Liver (tissue), 9 donors: ENCODE data around the gene GOPC. TPM values are rescaled to one million over a fixed set of nuclear protein-coding genes. Genes with fewer than 3 reads are reported as not detected.

ENCODE experiments used
- DNase-seq: peaks from one replicate; pipeline ENCODE4 v3.0.0-alpha.2; 2017; ENCODE audit warnings: low spot score
- H3K27ac ChIP-seq, 2 donors: one replicate each; pipeline ENCODE4 v1.7.0; 2013; ENCODE audit warnings: inconsistent platforms in 2 of 2, low read length in 2 of 2, control low read depth in 1 of 2, low read depth in 1 of 2, mild to moderate bottlenecking in 1 of 2
- H3K27me3 ChIP-seq, 4 donors: one replicate each; pipeline versions ENCODE4 v1.6.1 to v1.7.0; 2013; ENCODE audit warnings: low read length in 3 of 4, inconsistent platforms in 1 of 4, mild to moderate bottlenecking in 1 of 4, moderate library complexity in 1 of 4; ENCODE audit not compliant: control insufficient read depth in 4 of 4, insufficient read depth in 4 of 4
- H3K36me3 ChIP-seq, 4 donors: one replicate each; pipeline versions ENCODE4 v1.6.1 to v1.7.0; 2013; ENCODE audit warnings: low read length in 3 of 4, mild to moderate bottlenecking in 3 of 4, low read depth in 1 of 4, moderate library complexity in 1 of 4; ENCODE audit not compliant: control insufficient read depth in 4 of 4, insufficient read depth in 3 of 4
- H3K4me1 ChIP-seq, 4 donors: one replicate each; pipeline versions ENCODE4 v1.6.1 to v1.7.0; 2013; ENCODE audit warnings: low read length in 3 of 4, mild to moderate bottlenecking in 3 of 4, moderate library complexity in 1 of 4; ENCODE audit not compliant: control insufficient read depth in 4 of 4, insufficient read depth in 4 of 4
- H3K4me3 ChIP-seq, 3 donors: one replicate each; pipeline versions ENCODE4 v1.6.1 to v1.7.0; 2013; ENCODE audit warnings: low read length in 3 of 3, control low read depth in 1 of 3, low read depth in 1 of 3, mild to moderate bottlenecking in 1 of 3
- H3K9ac ChIP-seq, 2 donors: one replicate each; pipeline ENCODE4 v1.7.0; 2013; ENCODE audit warnings: low read length in 2 of 2, mild to moderate bottlenecking in 2 of 2, moderate library complexity in 2 of 2, control low read depth in 1 of 2, low read depth in 1 of 2
- H3K9me3 ChIP-seq, 4 donors: one replicate each; pipeline versions ENCODE4 v1.6.1 to v1.7.0; 2013; ENCODE audit warnings: low read length in 3 of 4; ENCODE audit not compliant: control insufficient read depth in 4 of 4
- ATF3 ChIP-seq: IDR thresholded peaks from 2 replicates; pipeline ENCODE4 v1.6.1; 2016; ENCODE audit warnings: antibody characterized with exemption
- CTCF ChIP-seq: fragments of 150-350 bp; IDR thresholded peaks from 2 replicates; pipeline ENCODE4 v1.5.1; 2017; ENCODE audit warnings: improper control_type of control experiment, low read depth, low read length; ENCODE audit not compliant: missing input control
- EGR1 ChIP-seq, 2 donors: IDR thresholded peaks; 2 replicates each; pipeline ENCODE4 v1.6.1; 2016 to 2018; ENCODE audit warnings: antibody characterized with exemption in 2 of 2, low read depth in 2 of 2
- FOXA1 ChIP-seq: IDR thresholded peaks from 2 replicates; pipeline ENCODE4 v1.6.1; 2016; ENCODE audit warnings: antibody characterized with exemption
- FOXA2 ChIP-seq: IDR thresholded peaks from 2 replicates; pipeline ENCODE4 v1.6.1; 2016; ENCODE audit warnings: antibody characterized with exemption
- GABPA ChIP-seq, 2 donors: IDR thresholded peaks in 1 of 2; conservative IDR thresholded peaks in 1 of 2; 2 replicates each; pipeline ENCODE4 v1.6.1; 2016; ENCODE audit warnings: antibody characterized with exemption in 2 of 2, mild to moderate bottlenecking in 1 of 2, moderate library complexity in 1 of 2
- HNF4G ChIP-seq: IDR thresholded peaks from 2 replicates; pipeline ENCODE4 v1.6.1; 2016; ENCODE audit warnings: antibody characterized with exemption
- JUND ChIP-seq, 2 donors: IDR thresholded peaks; 2 replicates each; pipeline ENCODE4 v1.6.1; 2016; ENCODE audit warnings: antibody characterized with exemption in 2 of 2
- MAX ChIP-seq: IDR thresholded peaks from 2 replicates; pipeline ENCODE4 v1.6.1; 2016; ENCODE audit warnings: antibody characterized with exemption
- NR2F2 ChIP-seq: IDR thresholded peaks from 2 replicates; pipeline ENCODE4 v1.6.1; 2016; ENCODE audit warnings: antibody characterized with exemption
- RAD21 ChIP-seq, 2 donors: IDR thresholded peaks; 2 replicates each; pipeline ENCODE4 v1.6.1; 2016; ENCODE audit warnings: antibody characterized with exemption in 2 of 2, mild to moderate bottlenecking in 2 of 2
- RXRA ChIP-seq, 2 donors: IDR thresholded peaks; 2 replicates each; pipeline ENCODE4 v1.6.1; 2017 to 2018; ENCODE audit warnings: antibody characterized with exemption in 2 of 2, mild to moderate bottlenecking in 1 of 2
- SP1 ChIP-seq: IDR thresholded peaks from 2 replicates; pipeline ENCODE4 v1.6.1; 2018; ENCODE audit warnings: antibody characterized with exemption, mild to moderate bottlenecking
- TAF1 ChIP-seq: conservative IDR thresholded peaks from 2 replicates; pipeline ENCODE4 v1.6.1; 2016; ENCODE audit warnings: antibody characterized with exemption, mild to moderate bottlenecking
- YY1 ChIP-seq: IDR thresholded peaks from 2 replicates; pipeline ENCODE4 v1.6.1; 2016; ENCODE audit warnings: antibody characterized with exemption, mild to moderate bottlenecking
- ZBTB33 ChIP-seq: IDR thresholded peaks from 2 replicates; pipeline ENCODE4 v1.6.1; 2016; ENCODE audit warnings: antibody characterized with exemption
- WGBS: extraction: QIAGEN DNeasy Blood & Tissue Kit; methylation state at CpG from one replicate; pipeline ENCODE4 v1.1.7; 2013; 5-methylcytosine and 5-hydroxymethylcytosine counted together
- polyA plus RNA-seq, 2 donors: library from polyadenylated mRNA; stranded (reverse) in 1 of 2; unstranded in 1 of 2; fragments of 200-250 nt in 1 of 2; fragments of >200 nt in 1 of 2; fragmentation: Nextera tagmentation in 1 of 2; extraction: Ambion mirVana in 1 of 2; gene quantifications; one replicate each; pipeline versions ENCODE4 v1.2.1 to v1.2.3, GENCODE V29; 2013 to 2015
- total RNA-seq, 2 donors: library from RNA; depleted of rRNA; stranded (reverse); fragments of >200 nt; gene quantifications; one replicate each; pipeline ENCODE4 v1.2.3, GENCODE V29; 2014
- donor health status: healthy.
- donor health status: healthy.
- donor health status: healthy.
- donor health status: healthy.
- donor health status: healthy.

The GOPC gene
- total and polyA plus RNA-seq, 4 donors: 7.4 to 17.8 (median 11.4) TPM

GRCh38 chr6:117642976-117643375, 40.7 kb upstream of the GOPC start:
- H3K36me3 ChIP-seq: peaks cover 0 to 1% (median 0%) of the 10 kb centered on the region in 4 donors
- H3K27me3 ChIP-seq: no peaks in the 10 kb centered on the region
- H3K9me3 ChIP-seq: peaks cover 0 to 6% (median under 1%) of the 10 kb centered on the region in 4 donors
- no peak for DNase-seq
- no peak overlapping the region for H3K9ac ChIP-seq
- 94% methylated on average over 2 of the region's 2 CpGs for WGBS
- no peak overlapping the region for H3K27ac ChIP-seq
- no peaks in the 10 kb centered on the region for H3K4me1 ChIP-seq
- no peak overlapping the region for H3K4me3 ChIP-seq
- no peak for TF ChIP-seq YY1
- no peak for TF ChIP-seq HNF4G
- TF ChIP-seq MAX: no peak
- no peak for TF ChIP-seq RAD21 (IDR thresholded peaks at IDR 0.05)
- TF ChIP-seq EGR1 (IDR thresholded peaks at IDR 0.05; ENCODE audit: low read depth in 2 of 2): no peak
- TF ChIP-seq ATF3: no peak

GRCh38 chr6:117637770-117638169, 35.5 kb upstream of the GOPC start:
- 65% methylated on average over 1 of the region's 1 CpG for WGBS
- no peak overlapping the region for H3K27ac ChIP-seq
- H3K36me3 ChIP-seq: no peaks in the 10 kb centered on the region
- no peak for TF ChIP-seq MAX
- TF ChIP-seq TAF1: no peak
- TF ChIP-seq CTCF: no peak
- no peak for TF ChIP-seq FOXA1
- TF ChIP-seq NR2F2: no peak
- TF ChIP-seq JUND (IDR thresholded peaks at IDR 0.05): no peak
- no peak for TF ChIP-seq FOXA2
- no peak for TF ChIP-seq ZBTB33
- no peak for TF ChIP-seq RXRA (IDR thresholded peaks at IDR 0.05)
- TF ChIP-seq GABPA (IDR thresholded peaks at IDR 0.05 in 1 of 2, conservative IDR thresholded peaks at IDR 0.05 in 1 of 2): no peak
- no peak for TF ChIP-seq EGR1 (IDR thresholded peaks at IDR 0.05; ENCODE audit: low read depth in 2 of 2)
- TF ChIP-seq SP1: no peak
- TF ChIP-seq YY1: no peak
- no peak for TF ChIP-seq ATF3
- H3K4me3 ChIP-seq: no peak overlapping the region
- H3K9ac ChIP-seq: no peak overlapping the region
- no peaks in the 10 kb centered on the region for H3K27me3 ChIP-seq
- H3K9me3 ChIP-seq: peaks cover 0 to 6% (median under 1%) of the 10 kb centered on the region in 4 donors
- DNase-seq: no peak
- H3K4me1 ChIP-seq: no peaks in the 10 kb centered on the region
